ENCODE data around the gene DCANP1.

DNA sequence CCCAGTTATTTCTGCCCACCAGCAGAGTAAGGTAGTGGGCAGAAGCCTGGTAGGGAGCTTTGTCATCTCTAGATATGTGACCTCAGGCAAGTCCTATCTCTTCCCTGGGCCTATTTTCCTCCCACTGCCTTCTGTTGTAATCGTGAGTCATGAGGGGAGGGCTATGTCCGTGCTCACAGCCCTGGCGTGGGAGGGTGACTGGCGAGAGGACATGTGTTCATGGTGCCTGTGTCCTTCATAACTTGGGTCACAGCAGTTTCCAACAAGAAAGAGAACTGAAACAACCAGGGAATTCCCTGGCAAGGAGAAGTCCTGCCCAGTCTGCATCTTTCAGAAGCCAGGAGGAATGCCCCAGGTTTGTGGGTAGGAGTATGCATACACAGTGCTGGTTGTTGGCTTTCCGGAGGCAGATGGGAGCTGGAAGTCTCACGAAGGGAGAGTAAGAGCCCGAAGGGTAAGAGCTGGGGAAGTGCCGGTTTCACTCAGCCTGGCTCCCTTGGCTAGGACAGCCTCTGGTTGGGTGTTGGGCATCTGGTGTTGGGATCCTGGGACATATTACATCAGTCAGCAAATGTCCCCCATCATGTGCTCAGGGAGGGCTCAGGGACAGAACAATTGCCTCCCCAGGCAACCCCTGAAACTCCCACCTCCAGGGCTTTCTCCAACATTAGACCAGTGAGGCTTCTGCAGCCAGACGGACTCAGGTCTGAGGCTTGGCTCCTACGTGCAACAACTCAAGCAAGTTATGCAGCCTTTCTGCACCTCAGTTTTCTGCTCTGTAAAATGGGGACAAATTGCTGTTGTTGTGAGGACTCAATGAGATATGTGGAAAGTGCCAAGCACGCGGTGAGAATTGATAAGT is 9.3 kb upstream of the DCANP1 start:
- TF ChIP-seq, protein P1, sequence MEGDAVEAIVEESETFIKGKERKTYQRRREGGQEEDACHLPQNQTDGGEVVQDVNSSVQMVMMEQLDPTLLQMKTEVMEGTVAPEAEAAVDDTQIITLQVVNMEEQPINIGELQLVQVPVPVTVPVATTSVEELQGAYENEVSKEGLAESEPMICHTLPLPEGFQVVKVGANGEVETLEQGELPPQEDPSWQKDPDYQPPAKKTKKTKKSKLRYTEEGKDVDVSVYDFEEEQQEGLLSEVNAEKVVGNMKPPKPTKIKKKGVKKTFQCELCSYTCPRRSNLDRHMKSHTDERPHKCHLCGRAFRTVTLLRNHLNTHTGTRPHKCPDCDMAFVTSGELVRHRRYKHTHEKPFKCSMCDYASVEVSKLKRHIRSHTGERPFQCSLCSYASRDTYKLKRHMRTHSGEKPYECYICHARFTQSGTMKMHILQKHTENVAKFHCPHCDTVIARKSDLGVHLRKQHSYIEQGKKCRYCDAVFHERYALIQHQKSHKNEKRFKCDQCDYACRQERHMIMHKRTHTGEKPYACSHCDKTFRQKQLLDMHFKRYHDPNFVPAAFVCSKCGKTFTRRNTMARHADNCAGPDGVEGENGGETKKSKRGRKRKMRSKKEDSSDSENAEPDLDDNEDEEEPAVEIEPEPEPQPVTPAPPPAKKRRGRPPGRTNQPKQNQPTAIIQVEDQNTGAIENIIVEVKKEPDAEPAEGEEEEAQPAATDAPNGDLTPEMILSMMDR (IDR thresholded peaks at IDR 0.05) = no peak
- TF ChIP-seq ZFX (IDR thresholded peaks at IDR 0.05; ENCODE audit: borderline replicate concordance) = no peak

All from 22Rv1 (cell line).